ENCODE measurements around the gene DIP2C.
"Not testable (repeated sequence)": the region's sequence is repeated elsewhere in the genome, so short reads cannot be mapped to it uniquely, and the experiment has no call there.

GRCh38 chr10:368107-368506 is 321.4 kb downstream of the DIP2C start:
- TF ChIP-seq POLR2A, POLR2AphosphoS5 (IDR thresholded peaks at IDR 0.05; ENCODE audit: low read depth, low read length): not testable (repeated sequence)

Measured in GM12892 (cell line).